ENCODE data around the gene STXBP1. TPM values are rescaled to one million over a fixed set of nuclear protein-coding genes. Genes with fewer than 3 reads are reported as not detected.

Gene STXBP1
- total and polyA plus RNA-seq, 2 of the 8 experiments (the other 6 are each of a cell fraction or from before 2014, with no cell fraction given): 11.5 to 60.9 TPM

DNA sequence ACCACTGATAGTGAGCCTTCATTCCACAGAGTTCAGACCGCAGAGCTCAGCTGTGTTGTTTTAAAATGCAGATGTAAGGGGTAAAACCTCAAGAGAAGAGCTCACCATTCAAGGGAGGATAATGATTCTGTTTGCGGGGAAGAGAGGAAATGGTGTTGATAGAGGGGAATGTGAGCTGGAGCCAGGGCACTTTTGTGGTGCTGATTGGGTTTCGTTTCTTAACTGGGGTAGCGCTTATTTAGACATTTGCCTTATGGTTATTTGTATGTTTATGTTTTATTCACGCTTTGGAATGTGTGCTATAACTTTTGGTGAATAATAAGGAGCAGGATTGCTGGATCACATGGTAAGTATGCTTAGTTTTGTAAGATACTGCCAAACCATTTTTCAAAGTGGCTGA is 42.5 kb downstream of the STXBP1 start (continued):
- TF ChIP-seq CBX5 (IDR thresholded peaks at IDR 0.05; ENCODE audit: low read depth, low read length) (no peak), RAD21 (IDR thresholded peaks at IDR 0.05 in 1 of 2, conservative IDR thresholded peaks at IDR 0.05 in 1 of 2; ENCODE audit: low read depth in 2 of 2, low read length in 2 of 2) (no peak), NANOG (IDR thresholded peaks at IDR 0.05; ENCODE audit: insufficient read depth, low read depth, low read length, poor library complexity, severe bottlenecking) (no peak)
